H1 (cell line): ENCODE data around the gene ZNF202. TPM values are rescaled to one million over a fixed set of nuclear protein-coding genes. Genes with fewer than 3 reads are reported as not detected.
A peak's percentile ranks its signal among the peaks of the same experiment; 100 is the strongest.

ENCODE experiments used
- GTF2F1 ChIP-seq: IDR thresholded peaks from 2 replicates; pipeline ENCODE4 v1.6.1; 2012; ENCODE audit warnings: low read depth, low read length, improper control_type of control experiment, borderline replicate concordance
- SIRT6 ChIP-seq: IDR thresholded peaks from one replicate; pipeline ENCODE4 v1.7.1; 2012; ENCODE audit warnings: low read length, inconsistent platforms
- polyA plus RNA-seq, 7 experiments: library from polyadenylated mRNA; depleted of rRNA in 3 of 7; stranded (reverse) in 5 of 7; unstranded in 2 of 7; fragments of >200 nt in 5 of 7; fragments of 200-250 nt in 2 of 7; gene quantifications; 1 replicate in 5 of 7; 2 replicates in 1 of 7; 4 replicates in 1 of 7; pipeline versions ENCODE4 v1.2.1 to v1.2.3, GENCODE V29; 2011 to 2013; ENCODE audit warnings: missing spikeins in 2 of 7, mixed read lengths in 2 of 7
- total RNA-seq: library from RNA; stranded (reverse); fragmentation: NEBNext Ultra II Directional; extraction: Animal tissue kit (Norgen Biotek cat#: 25700); gene quantifications from 2 replicates; pipeline ENCODE4 v1.2.1, GENCODE V29; 2021

Gene ZNF202
- total and polyA plus RNA-seq, 2 of the 8 experiments (the other 6 are each of a cell fraction or from before 2014, with no cell fraction given) = 14.1 to 33.9 TPM

- 0 out of 2 replicates have a peak, but pooled peaks have one; percentile 39 for TF ChIP-seq GTF2F1
- no peak for TF ChIP-seq SIRT6
Observed at GRCh38 chr11:123742724-123743120, 1.3 kb upstream of the ZNF202 start (continued).
